HL-60 (cell line): Measurements from ENCODE around the gene ZBTB8B.

Source experiments
- CTCF ChIP-seq: IDR thresholded peaks from one replicate; pipeline ENCODE4 v1.5.1; 2011; ENCODE audit warnings: low read length, control low read depth, inconsistent platforms; ENCODE audit not compliant: insufficient read depth
- GABPA ChIP-seq: IDR thresholded peaks from 2 replicates; pipeline ENCODE4 v1.6.1; 2012; ENCODE audit warnings: low read depth
- POLR2AphosphoS5 ChIP-seq: IDR thresholded peaks from 2 replicates; pipeline ENCODE4 v1.6.1; 2012; ENCODE audit warnings: low read depth
- SPI1 ChIP-seq: IDR thresholded peaks from 2 replicates; pipeline ENCODE4 v1.6.1; 2012; ENCODE audit warnings: low read depth, mild to moderate bottlenecking, borderline replicate concordance

- TF ChIP-seq CTCF (no peak), SPI1 (no peak), GABPA (no peak), POLR2AphosphoS5 (no peak)
These were observed 15.1 kb downstream of the ZBTB8B start for GRCh38 chr1:32480003-32480402.
